HTERT RPE-1 (cell line): ENCODE data around the gene SPRED2.

ENCODE experiments used
- in situ Hi-C: fragments of 300-500 bp; cut with MboI; formaldehyde crosslinking; loops from 4 replicates; pipeline ENCODE4 v1.14.3; 2020; ENCODE audit warnings: low sequenced_read_pairs

SPRED2 gene

GRCh38 chr2:65368468-65368867 is 63.9 kb downstream of the SPRED2 start:
- in situ Hi-C loops: no loop called here

DNA sequence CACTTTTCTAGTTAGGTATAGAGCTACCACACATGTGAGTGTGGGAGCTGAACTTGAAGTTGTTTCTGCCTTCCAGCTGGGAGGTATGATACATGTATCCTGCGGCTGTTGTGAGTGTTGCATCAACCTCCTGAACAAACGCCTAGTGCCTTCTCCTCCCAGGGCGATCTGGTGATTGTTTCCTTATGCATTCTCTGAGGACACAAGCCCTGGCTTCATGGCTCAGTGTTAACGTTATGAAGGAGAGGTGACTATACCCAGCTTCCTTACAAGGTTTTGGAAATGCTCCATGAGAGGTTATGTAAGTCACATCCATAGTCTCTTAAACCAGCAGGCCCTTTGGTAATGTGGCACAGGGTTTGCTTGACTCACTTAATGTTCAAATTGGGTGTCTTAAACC is 64.9 kb downstream of the SPRED2 start:
- in situ Hi-C loops: no loop called here

GRCh38 chr2:65366595-65367125 is 65.7 kb downstream of the SPRED2 start:
- in situ Hi-C loops: no loop called here

DNA sequence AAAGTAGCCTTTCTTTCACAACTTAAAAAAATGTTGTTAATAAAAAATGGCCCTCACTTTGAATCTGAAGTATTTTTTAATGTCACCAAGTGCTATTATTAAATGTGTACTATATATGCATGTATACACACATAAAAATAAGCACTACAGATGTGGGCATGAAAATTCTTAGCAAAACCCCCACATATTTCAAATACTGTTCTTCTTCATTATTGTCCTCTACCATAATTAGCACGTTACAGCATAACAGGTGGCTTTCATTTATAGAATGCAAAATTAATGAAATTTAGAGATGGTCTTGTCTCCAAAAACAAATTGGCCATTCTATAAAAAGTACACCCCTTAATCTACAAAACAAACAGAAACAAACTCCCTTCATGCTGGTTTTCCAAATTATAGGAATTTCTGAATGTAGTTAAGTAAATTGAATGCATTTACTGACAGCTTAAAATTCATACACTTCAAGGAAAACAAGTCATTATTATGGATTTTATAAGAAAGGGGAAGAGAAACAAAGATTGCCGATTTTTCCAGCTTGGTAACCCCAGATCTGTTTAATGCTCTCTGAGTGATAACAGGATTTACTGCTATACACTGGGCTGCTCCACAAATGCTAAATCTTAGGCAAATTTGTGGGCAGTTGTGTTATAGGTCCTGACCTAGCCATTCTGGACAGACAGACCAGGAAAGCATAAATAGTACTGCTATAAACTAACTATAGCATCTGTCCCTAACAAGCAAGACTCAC is 67.2 kb downstream of the SPRED2 start:
- in situ Hi-C loops: no loop called here

- in situ Hi-C loops: no loop called here
Measured at GRCh38 chr2:65363879-65364666, 68.3 kb downstream of the SPRED2 start.

DNA sequence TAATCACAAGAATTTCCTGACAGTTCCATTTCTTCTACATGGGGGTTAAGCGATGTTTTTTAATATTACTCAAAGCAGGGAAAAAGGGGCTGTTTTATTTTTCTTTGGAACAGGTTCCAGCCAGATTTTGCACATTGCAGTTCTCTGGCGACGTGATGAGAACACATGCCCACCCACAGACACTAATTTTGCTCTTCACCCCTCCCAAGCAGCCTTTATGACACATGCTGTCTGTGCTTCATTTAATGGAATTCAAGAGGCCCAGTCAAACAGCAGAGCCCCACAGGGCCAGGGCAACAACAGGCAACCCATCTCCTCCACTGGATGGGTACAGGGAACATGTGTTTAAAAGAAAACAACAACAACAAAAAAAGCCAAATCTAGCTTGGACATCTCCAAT is 70.8 kb downstream of the SPRED2 start:
- in situ Hi-C loops: no loop called here

- in situ Hi-C loops: no loop called here
Measured at GRCh38 chr2:65360441-65360840, 72.0 kb downstream of the SPRED2 start.

GRCh38 chr2:65358678-65359400 is 73.6 kb downstream of the SPRED2 start:
- in situ Hi-C loops: no loop called here

DNA sequence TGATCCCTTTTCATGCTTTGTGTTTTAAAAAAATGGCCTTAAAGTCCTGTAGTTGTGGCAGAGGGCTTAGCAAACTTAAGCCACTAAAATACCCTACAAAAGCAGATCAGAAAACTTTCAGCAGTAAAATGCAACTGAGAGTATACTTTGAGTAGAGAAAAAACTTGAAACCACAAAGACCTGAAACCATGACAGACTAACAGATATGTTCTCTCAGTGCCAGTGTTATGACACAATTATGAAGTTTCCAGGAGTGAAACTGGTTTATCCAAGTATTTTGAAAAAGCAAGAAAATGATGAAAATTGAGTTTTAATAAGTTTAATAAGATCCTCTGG is 74.5 kb downstream of the SPRED2 start:
- in situ Hi-C loops: no loop called here

DNA sequence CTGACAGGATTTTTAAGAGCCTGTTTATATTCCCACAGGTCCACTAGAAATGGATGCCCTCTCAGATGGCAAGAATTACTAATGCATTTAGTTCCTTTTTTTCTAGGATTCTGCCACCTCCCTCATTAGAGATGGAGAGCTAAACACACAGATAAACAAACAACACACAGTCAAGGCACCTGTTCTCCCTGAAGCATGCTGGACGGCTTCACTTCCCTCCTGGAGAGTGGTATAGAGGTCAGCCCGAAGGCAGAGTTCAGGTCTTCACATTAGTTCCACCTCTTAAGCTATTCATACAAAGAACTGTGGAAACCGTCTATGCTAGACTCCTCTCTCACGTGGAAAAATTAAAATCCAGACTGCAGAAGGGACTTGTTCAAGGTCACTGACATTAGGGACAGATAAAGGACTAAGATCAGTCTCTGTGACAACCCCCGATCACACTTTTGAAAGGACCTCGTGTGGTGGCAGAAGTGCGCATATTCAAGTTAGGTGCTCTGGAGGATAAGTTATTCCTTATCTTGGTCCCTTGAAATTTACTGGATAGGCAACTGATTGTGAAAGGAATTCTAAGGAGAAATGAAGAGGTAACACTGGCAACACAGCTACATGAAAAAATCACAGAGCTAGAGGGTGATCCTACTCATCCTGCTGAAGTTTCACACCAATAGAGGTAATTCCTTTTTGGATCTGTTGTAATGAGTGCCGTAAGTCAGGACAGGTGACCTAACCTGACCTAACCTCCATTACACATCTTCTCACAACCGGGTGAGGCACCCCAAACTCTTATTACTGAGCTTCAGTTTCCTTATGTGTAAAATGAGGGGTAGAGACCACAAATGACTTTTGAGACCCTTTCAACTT is 75.1 kb downstream of the SPRED2 start:
- in situ Hi-C loops: no loop called here

DNA sequence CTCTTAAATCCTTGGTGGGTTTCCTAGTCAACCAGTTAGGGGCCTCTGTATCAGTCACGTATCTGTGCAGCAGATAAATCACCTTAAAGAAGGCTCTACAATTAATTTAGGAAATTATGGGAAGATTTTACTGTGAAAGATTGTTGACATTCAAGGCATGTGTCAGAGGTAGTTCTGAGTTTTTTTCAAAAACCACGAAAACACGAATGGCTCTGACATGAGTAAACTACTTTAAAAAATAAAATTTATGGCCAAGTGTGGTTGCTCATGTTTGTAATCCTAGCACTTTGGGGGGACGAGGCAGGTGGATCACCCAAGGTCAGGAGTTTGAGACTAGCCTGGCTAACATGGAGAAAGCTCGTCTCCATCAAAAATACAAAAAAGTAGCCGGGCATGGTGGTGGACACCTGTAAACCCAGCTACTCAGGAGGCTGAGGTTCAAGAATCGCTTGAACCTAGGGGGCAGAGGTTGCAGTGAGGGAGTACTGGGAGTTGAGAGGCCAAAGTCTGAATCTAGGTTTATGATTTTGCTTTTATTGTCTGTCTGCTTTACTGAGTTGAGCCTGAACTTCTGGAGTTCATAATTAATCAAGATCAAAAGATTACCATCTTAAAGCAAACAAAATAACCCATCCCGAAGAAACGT is 77.1 kb downstream of the SPRED2 start:
- in situ Hi-C loops: no loop called here

DNA sequence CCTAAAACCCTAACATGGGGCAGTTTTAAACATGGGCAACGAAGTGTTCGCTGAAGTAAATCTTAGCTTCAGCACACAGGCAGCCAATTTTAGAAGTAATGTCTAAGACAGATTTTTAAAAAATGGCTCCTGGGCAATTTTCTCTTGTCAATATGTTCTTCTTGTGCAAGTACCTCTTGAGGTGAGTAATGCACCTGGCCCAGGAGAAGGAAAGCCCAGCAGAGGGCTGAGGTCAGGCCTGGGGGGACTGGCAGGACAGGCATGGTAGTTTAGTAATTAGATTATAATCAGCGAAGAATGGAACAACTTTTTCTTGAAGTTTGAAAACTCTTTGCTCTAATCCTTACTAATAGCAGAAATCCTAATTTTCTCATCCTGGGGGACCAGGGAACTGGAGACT is 77.6 kb downstream of the SPRED2 start:
- in situ Hi-C loops: no loop called here

DNA sequence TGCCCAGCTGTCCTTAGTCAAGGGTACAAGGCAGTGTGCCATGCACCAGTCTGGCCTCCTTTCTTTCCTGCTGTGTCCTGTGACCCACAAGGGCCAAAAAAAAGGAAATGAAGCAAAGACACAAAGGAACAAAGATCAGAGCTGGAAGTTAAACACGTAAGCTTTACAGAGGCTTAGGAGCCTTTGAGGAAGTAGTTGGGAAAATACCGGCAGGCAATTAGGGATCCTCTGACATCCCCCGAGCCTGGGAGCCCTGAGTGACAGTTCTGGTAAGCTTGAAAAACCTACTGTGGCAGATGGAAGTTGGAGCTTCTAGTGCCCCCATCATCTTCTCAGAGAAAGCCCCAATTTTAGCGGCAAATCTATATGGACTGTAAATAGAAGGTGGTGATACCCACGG is 78.5 kb downstream of the SPRED2 start:
- in situ Hi-C loops: no loop called here

GRCh38 chr2:65353046-65353445 is 79.4 kb downstream of the SPRED2 start:
- in situ Hi-C loops: no loop called here

- in situ Hi-C loops: no loop called here
Measured at GRCh38 chr2:65351948-65352595, 80.3 kb downstream of the SPRED2 start.

- in situ Hi-C loops: no loop called here
Measured at GRCh38 chr2:65351234-65351947, 81.0 kb downstream of the SPRED2 start.

- in situ Hi-C loops: no loop called here
Measured at GRCh38 chr2:65350651-65351056, 81.7 kb downstream of the SPRED2 start.

DNA sequence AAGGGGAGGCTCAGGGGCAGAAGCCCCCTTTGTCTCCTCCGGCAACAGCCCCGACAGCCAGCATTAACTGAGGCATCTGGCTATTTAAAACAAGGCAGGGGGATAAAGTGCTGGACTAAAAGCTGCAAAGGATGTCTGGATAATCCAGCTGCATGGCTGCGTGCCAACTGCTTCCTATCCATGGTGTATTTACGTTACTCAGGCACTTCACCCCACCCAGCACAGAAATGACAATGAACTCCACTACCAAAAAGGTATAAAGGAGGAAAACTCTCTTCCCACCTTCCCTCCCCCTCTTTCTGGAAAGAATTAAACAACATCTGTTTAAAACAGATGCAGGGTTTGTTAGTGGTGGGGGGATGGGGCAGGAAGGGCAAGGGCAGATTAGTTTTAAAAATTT is 82.5 kb downstream of the SPRED2 start:
- in situ Hi-C loops: no loop called here

- in situ Hi-C loops: no loop called here
Measured at GRCh38 chr2:65347913-65348312, 84.5 kb downstream of the SPRED2 start.
